HG03575 (cell line): ENCODE results near the gene M1AP.

Source experiments
- ATAC-seq: cut with Tn5 transposase; IDR thresholded peaks from one replicate; pipeline ENCODE4 v1.9.1; 2021; ENCODE audit not compliant: unreplicated experiment, insufficient number of reproducible peaks, low FRiP score; ENCODE audit errors: extremely low read depth

M1AP gene

DNA sequence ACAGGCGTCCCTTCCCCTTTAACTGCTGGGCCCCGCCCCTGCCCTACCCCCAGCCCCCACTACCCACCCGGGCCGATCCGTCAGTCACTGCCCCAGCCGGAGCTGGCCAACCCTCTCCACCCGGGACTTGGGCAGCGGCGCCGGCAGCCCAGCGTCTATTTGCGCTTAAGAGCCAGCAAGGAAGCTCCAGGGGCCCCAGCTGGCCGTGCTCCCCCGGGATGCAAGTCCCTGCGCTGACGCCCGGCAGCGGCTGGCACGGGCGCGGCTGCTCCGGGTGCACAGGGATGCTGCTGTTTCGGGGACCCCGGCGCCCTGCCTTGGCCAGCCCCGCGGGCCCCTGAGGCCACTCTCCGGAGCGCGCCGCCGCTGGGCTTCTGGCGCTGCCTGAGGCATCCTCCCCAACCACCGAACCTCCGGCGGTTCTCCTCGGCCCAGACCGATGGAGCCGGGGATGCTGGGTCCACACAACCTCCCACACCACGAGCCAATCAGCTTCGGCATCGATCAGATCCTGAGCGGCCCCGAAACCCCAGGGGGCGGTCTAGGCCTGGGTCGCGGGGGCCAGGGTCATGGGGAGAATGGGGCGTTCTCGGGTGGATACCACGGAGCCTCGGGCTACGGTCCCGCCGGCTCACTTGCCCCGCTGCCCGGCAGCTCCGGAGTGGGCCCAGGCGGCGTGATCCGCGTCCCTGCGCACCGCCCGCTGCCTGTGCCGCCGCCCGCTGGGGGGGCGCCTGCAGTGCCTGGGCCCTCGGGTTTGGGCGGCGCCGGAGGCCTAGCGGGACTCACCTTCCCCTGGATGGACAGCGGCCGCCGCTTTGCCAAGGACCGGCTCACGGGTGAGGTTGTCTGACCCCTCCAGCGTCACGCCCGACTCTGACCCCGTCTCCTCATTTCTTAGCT is 133.5 kb downstream of the M1AP start, which contains the start of gene TLX2:
TSS of gene TLX2 (plus strand) at position 83 of the 903 bp plus-strand sequence. CDS start at position 440, 357 bp downstream.
- no peak for ATAC-seq

DNA sequence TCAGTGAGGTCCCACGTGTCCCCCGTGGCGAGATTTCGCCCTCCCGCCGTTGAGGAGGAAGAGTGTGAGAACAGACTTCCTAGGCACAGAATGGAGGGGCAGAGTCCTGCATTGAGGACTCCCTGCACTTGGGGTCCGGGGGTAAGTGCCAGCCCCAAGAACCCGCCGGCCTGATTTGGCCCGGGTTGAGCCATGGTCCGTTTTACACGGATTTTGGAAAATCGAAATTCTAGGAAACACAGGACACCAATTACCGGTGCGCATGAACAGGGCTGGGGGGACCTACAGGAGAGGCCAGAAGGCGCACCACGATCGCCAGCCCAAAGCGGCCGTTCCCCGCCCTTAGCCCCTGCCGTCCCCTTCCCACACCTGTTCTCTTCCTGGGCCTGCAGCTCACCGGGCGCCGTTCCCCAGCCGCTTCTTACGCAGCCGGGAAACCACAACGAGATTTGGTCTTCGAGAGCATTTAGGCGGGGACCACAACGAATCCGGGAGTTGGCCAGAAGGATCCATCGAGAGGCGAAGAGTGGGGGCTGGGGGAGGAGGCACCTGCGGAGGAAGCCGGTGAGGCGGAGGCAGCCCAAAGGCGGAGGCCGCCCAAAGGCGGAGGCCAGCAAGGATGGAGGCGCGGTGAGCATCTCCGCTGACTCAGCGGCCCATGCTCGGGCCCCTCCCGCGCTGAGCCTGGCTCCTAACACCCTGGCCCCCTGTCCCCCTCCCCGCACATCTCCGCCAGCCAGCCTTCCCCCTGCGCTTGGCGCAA is 134.3 kb downstream of the M1AP start:
- no peak for ATAC-seq

DNA sequence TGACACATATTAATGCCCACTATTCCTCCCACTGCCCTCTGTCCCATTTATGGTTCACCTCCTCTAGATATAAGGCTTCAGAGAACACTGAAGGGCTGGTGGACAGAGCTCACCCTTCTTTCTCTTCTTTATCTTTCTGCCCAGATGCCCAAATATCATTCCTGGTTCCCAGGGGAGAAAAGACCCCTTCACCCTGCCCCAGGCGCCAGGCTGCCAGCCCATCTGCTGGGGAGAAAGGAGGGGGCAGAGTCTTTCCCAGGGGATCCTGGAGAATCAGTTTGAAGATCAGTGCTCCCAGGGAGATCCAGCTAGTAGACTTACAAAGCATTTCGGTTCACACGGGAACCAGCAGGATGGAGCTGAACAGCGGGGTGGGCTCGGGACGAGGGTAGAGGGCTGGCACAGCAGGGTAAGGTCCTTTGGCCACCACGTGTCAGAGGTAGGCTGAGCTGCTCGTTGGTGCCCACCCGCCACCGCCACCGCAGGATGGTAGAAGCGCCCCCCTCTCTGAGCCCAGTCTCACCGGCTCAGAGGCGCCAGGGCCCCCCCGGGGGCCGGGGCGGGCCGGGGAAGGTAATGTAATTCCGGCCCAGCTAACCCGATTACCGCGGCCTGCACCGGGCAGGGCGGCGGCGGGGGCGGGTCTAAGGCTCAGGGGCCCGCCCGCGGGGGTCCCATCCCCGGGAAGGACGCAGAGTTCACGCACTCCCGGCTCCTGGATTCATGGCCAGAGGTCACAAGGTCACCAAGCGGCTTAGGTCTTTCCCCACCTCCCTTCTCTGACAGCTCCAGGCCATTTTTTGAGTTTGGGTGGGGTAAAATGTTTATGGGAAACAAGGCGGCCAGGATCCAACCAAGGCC is 135.2 kb downstream of the M1AP start:
- ATAC-seq, result no peak

DNA sequence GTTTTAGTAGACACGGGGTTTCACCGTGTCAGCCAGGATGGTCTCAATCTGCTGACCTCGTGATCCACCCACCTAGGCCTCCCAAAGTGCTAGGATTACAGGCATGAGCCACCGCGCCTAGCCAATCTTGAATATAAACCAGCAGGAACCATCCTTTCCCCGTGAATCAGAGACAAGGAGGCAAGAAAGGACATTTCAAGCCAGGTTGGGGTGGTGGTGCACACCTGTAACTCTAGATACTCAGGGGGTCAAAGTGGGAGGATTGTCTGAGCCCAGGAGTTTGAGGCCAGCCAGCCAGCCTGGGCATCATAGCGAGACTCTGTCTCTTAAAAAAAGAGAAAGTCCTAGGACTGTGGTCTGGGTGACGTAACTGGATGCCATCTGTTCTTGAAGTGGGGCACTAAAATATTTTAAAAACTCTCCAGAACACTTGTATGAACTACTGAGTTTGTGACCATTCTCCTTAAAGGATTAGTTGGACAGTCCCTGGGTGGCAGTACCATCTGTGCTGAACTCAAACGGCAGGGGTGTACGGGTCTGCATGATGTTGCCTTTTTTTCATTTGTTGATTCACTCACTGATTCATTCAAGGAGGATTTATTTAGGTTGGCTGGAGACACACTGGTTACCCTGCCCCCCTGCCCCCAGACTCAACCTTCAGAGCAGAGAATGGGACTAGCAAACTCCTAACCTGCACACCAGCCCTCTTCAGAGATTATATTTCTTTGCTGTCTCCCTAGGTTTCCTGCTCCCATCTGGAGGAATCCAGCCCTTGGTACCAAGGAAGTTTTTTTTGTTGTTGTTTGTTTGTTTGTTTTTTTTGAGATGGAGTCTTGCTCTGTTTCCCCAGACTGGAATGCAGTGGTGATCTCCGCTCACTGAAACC is 136.8 kb downstream of the M1AP start:
- no peak for ATAC-seq

DNA sequence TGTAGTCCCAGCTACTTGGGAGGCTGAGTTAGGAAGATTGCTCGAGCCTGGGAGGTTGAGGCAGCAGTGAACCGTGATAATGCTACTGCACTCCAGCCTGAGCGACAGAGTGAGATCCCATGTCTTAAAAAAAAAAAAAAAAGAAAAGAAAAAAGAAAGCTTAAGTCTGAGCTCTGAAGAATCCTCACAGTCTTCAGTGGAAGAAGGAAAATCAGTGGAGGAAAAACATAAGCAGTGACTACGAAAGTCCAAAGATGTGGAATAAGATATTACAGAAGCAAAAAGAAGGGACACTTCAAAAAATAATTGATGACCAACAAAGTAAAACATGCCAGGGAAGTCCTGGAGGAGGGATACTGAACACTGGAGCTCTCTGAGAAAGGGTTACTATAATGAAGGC is 137.9 kb downstream of the M1AP start:
- ATAC-seq, result no peak

DNA sequence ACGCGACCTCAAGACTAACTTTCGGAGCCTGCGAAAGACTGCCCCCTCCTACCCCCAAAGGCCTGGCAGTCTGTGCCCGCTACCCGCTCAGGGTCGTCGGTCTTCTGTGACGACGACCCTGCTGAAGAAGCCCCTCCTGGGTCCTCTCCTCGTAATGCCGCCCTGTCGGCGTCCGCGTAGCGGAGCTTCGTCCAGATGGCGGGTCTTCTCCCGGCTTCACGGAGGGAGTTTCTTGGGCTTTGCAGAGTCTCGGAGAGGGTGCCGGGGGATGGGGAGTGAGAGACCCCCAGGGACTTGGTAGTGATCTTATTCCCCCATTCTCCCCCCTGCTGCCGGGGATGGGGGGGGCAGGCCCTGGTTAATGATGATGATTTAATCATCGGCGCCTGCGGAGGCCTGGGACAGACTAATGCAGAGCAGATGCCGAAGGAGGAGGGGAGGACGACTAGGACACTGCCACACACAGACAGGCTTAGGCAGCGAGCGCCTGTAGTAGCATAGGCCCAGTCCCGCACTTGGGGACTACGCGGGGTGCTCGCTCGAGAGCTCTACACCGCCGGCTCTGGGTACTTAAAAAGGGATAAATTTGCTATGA is 140.1 kb downstream of the M1AP start:
- ATAC-seq, result no peak
